Endodermal cell (in vitro differentiated cells): ENCODE results near the gene TMEM258. TPM values are rescaled to one million over a fixed set of nuclear protein-coding genes. Genes with fewer than 3 reads are reported as not detected.

ENCODE experiments used
- DNase-seq: peaks from one replicate; pipeline ENCODE4 v3.0.0-alpha.2; 2017
- H3K27ac ChIP-seq: 2 replicates; pipeline ENCODE4 v1.5.1; 2013; ENCODE audit warnings: mild to moderate bottlenecking, low read depth, low read length, moderate library complexity
- H3K27me3 ChIP-seq: 2 replicates; pipeline ENCODE4 v1.6.1; 2013; ENCODE audit warnings: mild to moderate bottlenecking, low read length, moderate library complexity; ENCODE audit not compliant: insufficient read depth, control insufficient read depth, poor library complexity, severe bottlenecking
- H3K36me3 ChIP-seq: 2 replicates; pipeline ENCODE4 v1.7.0; 2013; ENCODE audit warnings: mild to moderate bottlenecking, low read length, moderate library complexity; ENCODE audit not compliant: control insufficient read depth, insufficient read depth
- H3K4me1 ChIP-seq: one replicate; pipeline ENCODE4 v1.7.0; 2013; ENCODE audit warnings: low read length; ENCODE audit not compliant: control insufficient read depth, insufficient read depth
- H3K4me3 ChIP-seq: 2 replicates; pipeline ENCODE4 v1.5.1; 2013; ENCODE audit warnings: mild to moderate bottlenecking, low read length, moderate library complexity
- H3K9ac ChIP-seq: 2 replicates; pipeline ENCODE4 v1.6.1; 2013; ENCODE audit warnings: mild to moderate bottlenecking, low read length, moderate library complexity; ENCODE audit not compliant: poor library complexity, severe bottlenecking; ENCODE audit errors: extremely low read depth
- H3K9me3 ChIP-seq: 2 replicates; pipeline ENCODE4 v1.6.1; 2013; ENCODE audit warnings: mild to moderate bottlenecking, low read length, moderate library complexity; ENCODE audit not compliant: control insufficient read depth
- H3K27ac Mint-ChIP-seq: 2 replicates; pipeline ENCODE4 v1.8.0; 2020; ENCODE audit warnings: mixed read lengths
- H3K27me3 Mint-ChIP-seq: 2 replicates; pipeline ENCODE4 v1.8.0; 2021; ENCODE audit warnings: mild to moderate bottlenecking, mixed read lengths; ENCODE audit not compliant: insufficient read depth
- H3K36me3 Mint-ChIP-seq: 2 replicates; pipeline ENCODE4 v1.8.0; 2020; ENCODE audit warnings: low read depth, mixed read lengths
- H3K4me1 Mint-ChIP-seq: 2 replicates; pipeline ENCODE4 v1.8.0; 2020; ENCODE audit warnings: mixed read lengths
- H3K4me3 Mint-ChIP-seq: 2 replicates; pipeline ENCODE4 v1.8.0; 2020; ENCODE audit warnings: mild to moderate bottlenecking, moderate library complexity, mixed read lengths
- H3K9me3 Mint-ChIP-seq: 2 replicates; pipeline ENCODE4 v1.8.0; 2020; ENCODE audit warnings: mild to moderate bottlenecking, mixed read lengths
- WGBS, 2 experiments: methylation state at CpG; one replicate each; pipeline versions ENCODE4 v1.1.5 to v1.1.7; 2013; ENCODE audit warnings: missing lambda C conversion rate in 2 of 2, mixed read lengths in 1 of 2; ENCODE audit not compliant: insufficient coverage in 1 of 2, insufficient read length in 1 of 2; 5-methylcytosine and 5-hydroxymethylcytosine counted together
- total RNA-seq, 2 donors: library from RNA; stranded (reverse); fragmentation: NEBNext Ultra II Directional in 1 of 2; extraction: Animal tissue kit (Norgen Biotek cat#: 25700) in 1 of 2; gene quantifications; 2 replicates in 1 of 2; 3 replicates in 1 of 2; pipeline ENCODE4 v1.2.1, GENCODE V29; 2021
- TF ChIP-seq, protein P1 (sequence below): fragments of 200-600 bp; sonication (generic); conservative IDR thresholded peaks from 2 replicates; pipeline ENCODE4 v1.5.0; 2021; ENCODE audit warnings: antibody characterized with exemption, mild to moderate bottlenecking

The TMEM258 gene
- total RNA-seq, 2 donors from 2014 or later, result 174 to 180 TPM

DNA sequence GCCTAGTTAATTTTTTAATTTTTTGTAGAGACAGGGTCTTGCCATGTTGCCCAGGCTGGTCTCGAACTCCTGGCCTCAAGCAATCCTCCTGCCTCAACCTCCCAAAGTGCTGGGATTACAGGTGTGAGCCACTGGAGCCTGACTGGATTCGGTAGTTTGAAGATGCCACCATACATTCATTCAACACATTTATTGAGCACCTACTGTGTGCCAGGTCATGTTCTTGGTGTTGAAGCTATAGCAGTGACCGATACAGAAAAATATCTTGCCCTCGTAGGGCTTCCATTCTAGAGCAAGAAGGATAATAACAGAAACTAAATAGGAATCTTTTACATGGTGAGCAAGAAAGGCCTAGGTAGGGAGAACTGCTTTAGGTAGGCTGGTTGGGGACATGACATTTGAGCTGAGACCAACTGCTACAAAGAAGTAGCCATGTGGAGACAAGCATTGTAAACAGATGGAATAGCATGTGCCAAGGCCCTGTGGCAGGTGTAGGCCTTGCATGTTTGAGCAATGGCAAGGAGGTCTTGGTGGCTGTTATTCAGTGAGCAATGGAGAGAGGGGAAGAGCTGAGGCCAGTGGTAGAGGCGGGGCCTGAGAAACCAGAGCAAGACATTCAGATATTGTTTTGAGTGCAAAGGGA, 41.6 kb downstream of the TMEM258 start:
- Histone ChIP-seq H3K27me3 (no peaks in the 10 kb centered on the region), H3K4me1 (peaks cover 38% of the 10 kb centered on the region), H3K4me3 (no peak overlapping the region), H3K9me3 (no peaks in the 10 kb centered on the region), H3K9ac (no peak overlapping the region), H3K36me3 (no peaks in the 10 kb centered on the region), H3K27ac (no peak overlapping the region)
- Mint-ChIP-seq H3K4me1 (peaks cover 29% of the 10 kb centered on the region), H3K36me3 (no peaks in the 10 kb centered on the region), H3K9me3 (no peaks in the 10 kb centered on the region), H3K27me3 (peaks cover 27% of the 10 kb centered on the region), H3K4me3 (peak overlapping the region; percentile 1), H3K27ac (no peak overlapping the region)
- TF ChIP-seq, protein P1, sequence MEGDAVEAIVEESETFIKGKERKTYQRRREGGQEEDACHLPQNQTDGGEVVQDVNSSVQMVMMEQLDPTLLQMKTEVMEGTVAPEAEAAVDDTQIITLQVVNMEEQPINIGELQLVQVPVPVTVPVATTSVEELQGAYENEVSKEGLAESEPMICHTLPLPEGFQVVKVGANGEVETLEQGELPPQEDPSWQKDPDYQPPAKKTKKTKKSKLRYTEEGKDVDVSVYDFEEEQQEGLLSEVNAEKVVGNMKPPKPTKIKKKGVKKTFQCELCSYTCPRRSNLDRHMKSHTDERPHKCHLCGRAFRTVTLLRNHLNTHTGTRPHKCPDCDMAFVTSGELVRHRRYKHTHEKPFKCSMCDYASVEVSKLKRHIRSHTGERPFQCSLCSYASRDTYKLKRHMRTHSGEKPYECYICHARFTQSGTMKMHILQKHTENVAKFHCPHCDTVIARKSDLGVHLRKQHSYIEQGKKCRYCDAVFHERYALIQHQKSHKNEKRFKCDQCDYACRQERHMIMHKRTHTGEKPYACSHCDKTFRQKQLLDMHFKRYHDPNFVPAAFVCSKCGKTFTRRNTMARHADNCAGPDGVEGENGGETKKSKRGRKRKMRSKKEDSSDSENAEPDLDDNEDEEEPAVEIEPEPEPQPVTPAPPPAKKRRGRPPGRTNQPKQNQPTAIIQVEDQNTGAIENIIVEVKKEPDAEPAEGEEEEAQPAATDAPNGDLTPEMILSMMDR, result no peak
- WGBS, 2 experiments, result 94 to 97% methylated on average over 5 of the region's 5 CpGs
- DNase-seq, result no peak

DNA sequence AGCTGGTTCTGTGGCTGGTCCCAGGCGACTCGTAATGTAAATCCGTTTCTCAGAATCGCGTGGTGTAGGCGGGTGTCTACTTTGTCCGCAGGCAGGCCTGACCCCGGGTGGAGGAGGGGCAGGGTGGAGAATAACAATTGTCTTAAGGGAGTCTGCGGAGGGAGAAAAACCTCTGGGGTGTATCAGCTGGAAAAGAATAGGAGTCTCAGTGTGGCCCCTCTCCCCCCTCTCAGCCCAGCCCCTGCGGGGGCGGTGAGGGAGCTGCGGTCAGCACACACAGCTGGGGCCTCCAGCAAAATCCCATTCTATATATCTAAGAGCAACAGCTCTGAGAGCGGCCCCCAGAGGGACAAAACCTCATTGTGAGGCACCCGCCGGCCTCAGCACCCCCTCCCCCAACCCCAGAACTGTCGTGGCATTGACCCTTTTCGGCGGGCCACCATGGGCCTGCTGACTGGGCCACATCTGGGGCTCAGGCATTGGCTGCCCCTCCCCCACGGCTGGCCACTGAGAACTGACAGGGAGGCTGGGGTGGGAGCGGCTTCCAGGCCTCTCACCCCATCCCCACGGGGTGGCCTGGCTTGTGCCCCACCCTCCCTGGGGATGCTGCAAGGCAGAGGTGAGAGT, 42.7 kb downstream of the TMEM258 start:
- Histone ChIP-seq H3K4me1 (peaks cover 27% of the 10 kb centered on the region), H3K9me3 (no peaks in the 10 kb centered on the region), H3K9ac (no peak overlapping the region), H3K27ac (no peak overlapping the region), H3K36me3 (no peaks in the 10 kb centered on the region), H3K27me3 (no peaks in the 10 kb centered on the region), H3K4me3 (no peak overlapping the region)
- Mint-ChIP-seq H3K27me3 (peaks cover 27% of the 10 kb centered on the region), H3K27ac (peak overlapping the region; percentile 37), H3K4me1 (peaks cover 26% of the 10 kb centered on the region), H3K9me3 (no peaks in the 10 kb centered on the region), H3K4me3 (peak overlapping the region; percentile 14), H3K36me3 (no peaks in the 10 kb centered on the region)
- peak; percentile 67 for DNase-seq
- WGBS, 2 experiments, result 26 to 28% methylated on average over 8 to 21 of the region's 21 CpGs
- TF ChIP-seq, protein P1, result no peak

DNA sequence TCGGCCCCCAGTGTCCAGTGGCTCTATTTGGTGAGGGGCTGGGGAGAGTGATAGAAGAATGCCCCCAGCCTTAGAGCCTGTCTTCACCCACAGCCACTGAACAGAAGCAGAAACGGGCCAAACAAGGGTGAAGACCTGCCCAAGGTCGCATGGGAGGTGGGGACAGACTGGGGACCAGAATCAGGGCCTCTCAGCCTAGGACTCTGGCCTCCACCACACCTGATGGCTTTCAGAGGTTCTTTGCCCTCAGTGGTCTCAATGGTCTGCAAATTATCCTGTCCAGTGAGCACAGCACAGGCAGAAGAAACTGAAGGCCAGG, 44.5 kb downstream of the TMEM258 start:
- peaks cover under 1% of the 10 kb centered on the region for H3K36me3 Mint-ChIP-seq
- no peaks in the 10 kb centered on the region for H3K27me3 ChIP-seq
- no peak for DNase-seq
- H3K27ac ChIP-seq, result no peak overlapping the region
- H3K4me3 Mint-ChIP-seq, result no peak overlapping the region
- no peaks in the 10 kb centered on the region for H3K9me3 ChIP-seq
- no peak overlapping the region for H3K9ac ChIP-seq
- TF ChIP-seq, protein P1, result peak; percentile 8
- no peak overlapping the region for H3K27ac Mint-ChIP-seq
- no peak overlapping the region for H3K4me3 ChIP-seq
- no peaks in the 10 kb centered on the region for H3K9me3 Mint-ChIP-seq
- no peaks in the 10 kb centered on the region for H3K36me3 ChIP-seq
- H3K4me1 ChIP-seq, result peaks cover 15% of the 10 kb centered on the region
- peaks cover 14% of the 10 kb centered on the region for H3K27me3 Mint-ChIP-seq
- peaks cover 8% of the 10 kb centered on the region for H3K4me1 Mint-ChIP-seq
- 83 to 90% methylated on average over 1 to 2 of the region's 3 CpGs for whole genome bisulfite sequencing, 2 experiments
